Mucosa of rectum (tissue), 2 donors: ENCODE data around the gene AIFM2.

Experiments used
- H3K27ac ChIP-seq, 2 donors: one replicate each; pipeline ENCODE4 v1.7.0; 2013; ENCODE audit warnings: inconsistent platforms in 2 of 2, low read depth in 2 of 2, low read length in 2 of 2
- H3K27me3 ChIP-seq, 2 donors: one replicate each; pipeline ENCODE4 v1.7.0; 2013; ENCODE audit warnings: low read length in 2 of 2; ENCODE audit not compliant: control insufficient read depth in 2 of 2, insufficient read depth in 2 of 2
- H3K36me3 ChIP-seq, 2 donors: one replicate each; pipeline ENCODE4 v1.7.0; 2013; ENCODE audit warnings: low read length in 2 of 2; ENCODE audit not compliant: control insufficient read depth in 2 of 2, insufficient read depth in 2 of 2
- H3K4me1 ChIP-seq, 2 donors: one replicate each; pipeline ENCODE4 v1.7.0; 2013; ENCODE audit warnings: low read length in 2 of 2, mild to moderate bottlenecking in 1 of 2; ENCODE audit not compliant: control insufficient read depth in 2 of 2, insufficient read depth in 2 of 2
- H3K4me3 ChIP-seq, 2 donors: one replicate each; pipeline ENCODE4 v1.7.0; 2013; ENCODE audit warnings: low read length in 2 of 2
- H3K9ac ChIP-seq, 2 donors: one replicate each; pipeline ENCODE4 v1.7.0; 2013; ENCODE audit warnings: low read length in 2 of 2, low read depth in 1 of 2, mild to moderate bottlenecking in 1 of 2
- H3K9me3 ChIP-seq, 2 donors: one replicate each; pipeline ENCODE4 v1.7.0; 2013; ENCODE audit warnings: low read length in 2 of 2; ENCODE audit not compliant: control insufficient read depth in 2 of 2
- donor health status: healthy.
- donor health status: Normal muscosa, but diverticular disease.

AIFM2 gene

GRCh38 chr10:70147259-70147625 lies 14.6 kb upstream of the AIFM2 start:
- Histone ChIP-seq H3K9ac (peak overlapping the region in 1 of 2 donors; percentile 90), H3K9me3 (no peaks in the 10 kb centered on the region), H3K36me3 (peaks cover 18 to 24% of the 10 kb centered on the region in 2 donors), H3K4me3 (peak overlapping the region in 1 of 2 donors; percentile 84), H3K4me1 (peaks cover 10 to 16% of the 10 kb centered on the region in 2 donors), H3K27ac (peak overlapping the region; percentile 93 to 96), H3K27me3 (no peaks in the 10 kb centered on the region)

- Histone ChIP-seq H3K27ac (peak within 1 kb of the TSS; percentile 93 to 96), H3K27me3 (no peaks in the 10 kb centered on the region), H3K9ac (peak within 1 kb of the TSS; percentile 87 to 90), H3K9me3 (no peaks in the 10 kb centered on the region), H3K4me3 (peak within 1 kb of the TSS; percentile 75 to 84), H3K36me3 (peaks cover 12 to 19% of the 10 kb centered on the region in 2 donors), H3K4me1 (peaks cover 10 to 16% of the 10 kb centered on the region in 2 donors)
These were observed 14.0 kb upstream of the AIFM2 start, which contains the start of gene TYSND1 for GRCh38 chr10:70146489-70147258. Gene TYSND1, minus strand, starts transcription at chr10:70146700. Its CDS starts 114 bp downstream, at chr10:70146586.

GRCh38 chr10:70145666-70146488 lies 13.3 kb upstream of the AIFM2 start:
- H3K36me3 ChIP-seq, result peaks cover 7 to 11% of the 10 kb centered on the region in 2 donors
- peak overlapping the region; percentile 75 to 84 for H3K4me3 ChIP-seq
- peak overlapping the region; percentile 87 to 90 for H3K9ac ChIP-seq
- no peaks in the 10 kb centered on the region for H3K9me3 ChIP-seq
- peak overlapping the region; percentile 93 to 96 for H3K27ac ChIP-seq
- no peaks in the 10 kb centered on the region for H3K27me3 ChIP-seq
- peaks cover 10 to 16% of the 10 kb centered on the region in 2 donors for H3K4me1 ChIP-seq

GRCh38 chr10:70145166-70145665 lies 12.6 kb upstream of the AIFM2 start:
- H3K36me3 ChIP-seq, result peaks cover 3 to 7% of the 10 kb centered on the region in 2 donors

GRCh38 chr10:70144372-70145110 lies 11.9 kb upstream of the AIFM2 start:
- Histone ChIP-seq H3K36me3 (peaks cover 0 to 3% of the 10 kb centered on the region in 2 donors), H3K27me3 (no peaks in the 10 kb centered on the region), H3K4me3 (peak overlapping the region; percentile 75 to 84), H3K9ac (peak overlapping the region in 1 of 2 donors; percentile 90), H3K9me3 (no peaks in the 10 kb centered on the region), H3K4me1 (peaks cover 11 to 16% of the 10 kb centered on the region in 2 donors), H3K27ac (no peak overlapping the region)

More at GRCh38 chr10:70145166-70145665, 12.6 kb upstream of the AIFM2 start:
- no peaks in the 10 kb centered on the region for H3K27me3 ChIP-seq
- peak overlapping the region; percentile 75 to 84 for H3K4me3 ChIP-seq
- no peaks in the 10 kb centered on the region for H3K9me3 ChIP-seq
- H3K9ac ChIP-seq, result peak overlapping the region; percentile 87 to 90
- peaks cover 10 to 16% of the 10 kb centered on the region in 2 donors for H3K4me1 ChIP-seq
- H3K27ac ChIP-seq, result peak overlapping the region; percentile 93 to 96

GRCh38 chr10:70142555-70142954 lies 9.9 kb upstream of the AIFM2 start:
- H3K4me3 ChIP-seq, result no peak overlapping the region
- no peaks in the 10 kb centered on the region for H3K27me3 ChIP-seq
- H3K9ac ChIP-seq, result no peak overlapping the region
- H3K4me1 ChIP-seq, result peaks cover 28 to 29% of the 10 kb centered on the region in 2 donors
- H3K36me3 ChIP-seq, result peaks cover 0 to 3% of the 10 kb centered on the region in 2 donors
- no peaks in the 10 kb centered on the region for H3K9me3 ChIP-seq
- no peak overlapping the region for H3K27ac ChIP-seq

GRCh38 chr10:70140297-70140696 lies 7.7 kb upstream of the AIFM2 start:
- H3K27ac ChIP-seq, result no peak overlapping the region

GRCh38 chr10:70139997-70140250 lies 7.3 kb upstream of the AIFM2 start:
- Histone ChIP-seq H3K27me3 (no peaks in the 10 kb centered on the region), H3K9me3 (no peaks in the 10 kb centered on the region), H3K4me3 (no peak overlapping the region), H3K27ac (no peak overlapping the region), H3K4me1 (peaks cover 23 to 33% of the 10 kb centered on the region in 2 donors), H3K9ac (no peak overlapping the region), H3K36me3 (peaks cover 0 to 3% of the 10 kb centered on the region in 2 donors)

More at GRCh38 chr10:70140297-70140696, 7.7 kb upstream of the AIFM2 start:
- no peaks in the 10 kb centered on the region for H3K27me3 ChIP-seq
- no peaks in the 10 kb centered on the region for H3K9me3 ChIP-seq
- peaks cover 0 to 3% of the 10 kb centered on the region in 2 donors for H3K36me3 ChIP-seq
- peaks cover 27 to 37% of the 10 kb centered on the region in 2 donors for H3K4me1 ChIP-seq
- H3K9ac ChIP-seq, result no peak overlapping the region
- no peak overlapping the region for H3K4me3 ChIP-seq

- H3K4me1 ChIP-seq, result peaks cover 18 to 30% of the 10 kb centered on the region in 2 donors
- no peak overlapping the region for H3K4me3 ChIP-seq
- H3K27me3 ChIP-seq, result no peaks in the 10 kb centered on the region
- H3K36me3 ChIP-seq, result peaks cover 0 to 3% of the 10 kb centered on the region in 2 donors
- no peaks in the 10 kb centered on the region for H3K9me3 ChIP-seq
- peak overlapping the region in 1 of 2 donors; percentile 48 for H3K9ac ChIP-seq
- peak overlapping the region in 1 of 2 donors; percentile 93 for H3K27ac ChIP-seq
These were observed 6.7 kb upstream of the AIFM2 start for GRCh38 chr10:70139151-70139996.
